Kasumi-1 (cell line): Measurements from ENCODE around the gene NUP93.
"Not testable (repeated sequence)": the region's sequence is repeated elsewhere in the genome, so short reads cannot be mapped to it uniquely, and the experiment has no call there.

Experiments used
- DNase-seq, 2 experiments: peaks; one replicate each; lab custom pipeline; 2025; lab: John Stamatoyannopoulos, UW

The NUP93 gene

GRCh38 chr16:56709443-56710040, 20.4 kb upstream of the NUP93 start:
- no peak for DNase-seq

- DNase-seq: no peak
Observed at GRCh38 chr16:56710181-56710737, 19.7 kb upstream of the NUP93 start.

DNA sequence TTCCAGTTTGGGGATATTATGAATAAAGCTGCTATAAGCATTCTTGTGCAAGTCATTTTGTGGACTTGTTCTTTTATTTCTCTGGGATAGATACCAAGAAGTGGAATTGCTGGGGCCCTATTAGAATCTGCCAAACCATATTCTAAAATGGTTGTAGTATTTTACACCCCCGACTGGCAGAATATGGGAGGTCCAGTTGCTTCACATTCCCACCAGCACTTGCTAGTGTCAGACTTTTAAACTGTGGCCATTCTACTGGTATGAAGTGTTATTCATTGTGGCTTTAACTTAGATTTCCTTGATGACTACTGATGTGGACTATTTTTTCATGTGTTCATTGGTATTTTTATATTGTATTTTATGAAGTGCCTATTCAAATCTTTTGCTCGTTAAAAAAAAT, 18.1 kb upstream of the NUP93 start:
- no peak for DNase-seq

- DNase-seq: no peak
Observed at GRCh38 chr16:56713794-56714193, 16.1 kb upstream of the NUP93 start.

DNA sequence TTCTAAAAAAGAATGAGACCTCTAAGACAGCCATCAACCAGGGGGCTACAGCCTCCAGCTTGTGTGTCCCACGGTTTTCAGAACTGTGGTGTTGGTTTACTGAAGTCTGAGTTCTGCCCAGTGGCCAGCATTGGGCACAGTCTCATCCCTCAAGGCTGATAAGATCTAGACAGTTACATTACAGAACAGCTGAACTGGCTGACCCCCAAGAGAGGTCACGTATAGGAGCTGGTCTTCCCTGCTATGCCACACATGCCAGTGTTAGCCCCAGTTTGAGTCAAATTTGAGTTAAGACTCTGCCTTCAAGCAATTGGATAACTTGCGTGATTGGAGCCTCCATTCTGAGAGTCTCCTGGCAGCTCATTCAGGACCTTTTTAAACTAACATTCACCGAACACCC, 14.8 kb upstream of the NUP93 start:
- no peak for DNase-seq

DNA sequence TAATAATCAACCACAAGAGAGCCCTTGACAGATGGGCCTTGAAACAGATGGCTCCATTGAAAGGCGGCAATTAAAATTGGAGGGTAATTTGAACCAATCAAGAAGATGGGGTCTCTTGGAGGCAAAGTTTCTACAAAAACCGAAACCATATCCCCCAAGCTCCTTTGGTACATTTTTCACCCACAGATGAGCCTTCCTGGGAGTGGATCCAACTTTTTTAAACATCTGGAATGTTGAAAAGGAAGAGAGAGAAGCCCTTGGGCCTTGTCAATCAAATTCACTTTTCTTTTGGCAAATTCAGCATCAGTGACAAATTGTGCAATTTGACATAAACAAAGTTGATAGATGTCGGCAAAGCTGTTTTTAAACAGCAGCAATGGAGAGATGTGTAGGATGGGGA, 13.2 kb upstream of the NUP93 start:
- no peak for DNase-seq

DNA sequence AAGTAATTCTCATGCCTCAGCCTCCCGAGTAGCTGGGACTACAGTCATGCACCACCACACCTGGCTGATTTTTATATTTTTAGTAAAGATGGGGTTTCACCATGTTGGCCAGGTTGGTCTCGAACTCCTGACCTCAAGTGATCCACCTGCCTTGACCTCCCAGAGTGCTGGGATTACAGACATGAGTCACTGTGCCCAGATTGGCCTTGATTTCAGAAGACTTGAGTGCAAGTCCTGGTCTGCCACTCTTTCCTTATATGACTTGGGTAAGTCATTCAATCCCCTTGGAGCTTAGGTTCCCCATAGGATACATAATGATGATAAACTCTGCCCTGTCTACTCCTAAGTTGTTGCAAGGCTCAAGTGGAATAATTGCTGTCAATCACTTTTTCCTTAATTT, 12.4 kb upstream of the NUP93 start:
- not testable (repeated sequence) for DNase-seq

GRCh38 chr16:56722200-56722842, 7.6 kb upstream of the NUP93 start:
- no peak for DNase-seq

- DNase-seq: no peak
Observed at GRCh38 chr16:56724191-56724590, 5.7 kb upstream of the NUP93 start.

GRCh38 chr16:56726283-56726682, 3.6 kb upstream of the NUP93 start:
- DNase-seq: no peak

GRCh38 chr16:56726926-56727325, 3.0 kb upstream of the NUP93 start:
- DNase-seq: no peak

DNA sequence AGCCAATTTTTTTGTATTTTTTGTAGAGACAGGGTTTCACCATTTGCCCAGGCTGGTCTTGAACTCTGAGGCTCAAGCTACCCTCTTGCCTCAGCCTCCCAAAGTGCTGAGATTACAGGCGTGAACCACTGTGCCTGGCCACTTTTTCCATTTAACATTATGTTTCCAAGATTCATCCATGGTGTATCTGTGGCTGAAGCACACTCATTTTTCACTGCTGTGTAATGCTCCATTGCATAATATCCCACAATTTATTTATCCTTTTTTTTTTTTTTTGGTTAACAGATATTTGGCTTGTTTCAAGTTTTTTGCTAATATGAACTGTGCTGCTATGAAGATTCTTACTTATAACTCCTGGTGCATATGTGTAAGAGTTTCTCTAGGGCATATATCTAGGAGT, 1.9 kb upstream of the NUP93 start:
- no peak for DNase-seq

DNA sequence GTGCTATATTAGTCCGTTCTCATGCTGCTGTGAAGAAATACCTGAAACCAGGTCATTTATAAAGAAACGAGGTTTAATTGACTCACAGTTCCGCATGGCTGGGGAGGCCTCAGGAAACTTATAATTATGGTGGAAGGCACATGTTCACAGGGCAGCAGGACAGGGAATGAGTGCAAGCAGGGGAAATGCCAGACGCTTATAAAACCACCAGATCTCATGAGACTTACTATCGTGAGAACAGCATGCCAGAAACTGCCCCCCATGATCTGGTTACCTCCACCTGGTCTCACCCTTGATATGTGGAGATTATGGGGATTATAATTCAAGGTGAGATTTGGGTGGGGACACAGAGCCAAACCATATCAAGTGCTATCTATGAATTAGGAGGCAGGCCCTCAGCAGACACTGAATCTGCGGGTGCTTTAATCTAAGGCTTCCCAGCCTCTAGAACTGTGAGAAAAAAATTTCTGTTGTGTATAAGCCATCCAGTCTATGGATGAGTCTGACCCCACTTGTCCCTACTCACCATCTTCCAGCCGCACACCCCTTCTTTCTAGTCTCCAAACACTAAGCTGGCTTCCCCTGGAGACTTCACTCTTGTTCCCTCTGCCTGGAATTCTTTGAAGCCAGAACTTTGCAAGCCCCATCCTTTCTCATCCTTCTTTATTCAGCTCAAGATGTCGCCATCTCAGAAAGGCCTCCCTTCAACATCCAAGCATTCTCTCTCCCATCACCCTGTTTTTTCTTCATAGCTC, 772 bp upstream of the NUP93 start:
- peak; percentile 27 to 67 for DNase-seq

- DNase-seq: no peak
Observed at GRCh38 chr16:56732366-56732765, 2.4 kb downstream of the NUP93 start.

DNA sequence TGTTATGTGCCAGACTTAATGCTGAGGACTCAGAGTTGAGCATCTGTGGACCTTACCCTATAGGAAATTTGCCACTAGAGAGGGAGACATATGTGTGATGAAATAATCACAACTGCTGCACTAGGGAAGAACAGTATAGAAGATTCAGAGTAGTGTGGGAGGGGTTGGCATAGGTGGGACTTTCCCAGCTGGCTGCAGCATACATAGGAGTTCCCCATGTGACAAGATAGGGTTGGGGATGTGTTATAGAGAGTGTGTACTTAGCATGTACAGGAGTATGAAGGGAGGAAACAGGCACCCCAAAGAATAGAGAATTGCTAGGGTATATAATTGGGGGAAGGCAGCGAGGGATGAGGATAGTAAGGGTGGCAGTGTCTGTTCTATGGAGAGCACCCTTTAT, 2.9 kb downstream of the NUP93 start:
- DNase-seq: no peak

DNA sequence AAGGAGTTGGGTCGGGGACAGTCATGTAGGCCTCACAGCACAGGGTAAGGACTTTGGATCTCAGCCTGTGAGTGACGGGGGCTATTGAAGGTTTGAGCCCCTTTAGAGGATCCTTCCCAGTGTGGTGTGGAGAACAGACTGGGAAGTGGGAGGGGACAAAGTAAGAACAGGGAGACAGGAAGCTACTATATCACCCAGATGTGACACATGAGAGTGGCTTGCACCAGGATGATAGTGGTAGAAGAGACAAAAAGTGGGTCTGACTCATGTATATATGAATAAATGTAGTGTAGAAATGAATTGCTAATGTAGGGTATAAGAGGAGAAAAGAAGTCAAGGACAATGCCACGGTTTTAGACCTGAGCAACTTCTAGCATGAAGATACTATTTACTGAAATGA, 4.5 kb downstream of the NUP93 start:
- DNase-seq: peak in 1 of 2 experiments; percentile 7

GRCh38 chr16:56736476-56736875, 6.5 kb downstream of the NUP93 start:
- no peak for DNase-seq

DNA sequence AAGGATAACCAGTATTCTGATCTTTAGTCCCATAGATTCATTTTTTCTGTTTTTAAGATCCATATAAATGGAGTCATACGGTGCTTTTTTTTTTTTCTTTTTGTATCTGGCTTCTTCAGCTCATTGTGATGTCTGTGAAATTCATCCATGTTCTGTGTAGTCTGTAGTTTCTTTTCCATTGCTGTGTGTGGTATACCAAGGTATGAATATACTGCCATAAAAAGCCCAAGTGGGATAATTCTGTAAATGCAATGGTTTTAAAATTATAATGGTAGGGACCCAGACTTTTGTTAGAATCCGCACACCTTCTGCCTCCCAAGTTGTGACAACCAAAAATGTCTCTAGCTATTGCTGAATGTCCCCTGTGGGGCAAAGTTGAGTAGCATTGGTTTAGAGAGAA, 7.6 kb downstream of the NUP93 start:
- DNase-seq: no peak

DNA sequence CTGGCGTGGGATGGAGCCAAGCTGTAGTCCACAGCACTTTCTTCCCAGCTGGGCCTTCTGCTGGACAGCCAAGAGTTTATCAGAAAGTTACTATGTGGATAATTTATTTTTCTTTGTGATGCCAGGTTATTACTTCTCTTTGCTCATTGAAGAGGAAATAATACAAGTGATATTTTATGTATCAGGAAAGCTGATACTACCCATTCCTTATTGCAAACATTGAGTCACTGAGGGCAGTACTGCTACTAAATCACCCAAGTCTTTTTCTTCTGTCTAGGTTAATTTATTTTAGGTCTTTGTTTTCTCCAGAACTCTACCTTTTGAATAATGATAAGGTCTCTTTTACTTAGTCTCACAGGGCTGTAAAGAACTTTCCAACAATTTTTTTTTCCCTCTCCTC, 8.3 kb downstream of the NUP93 start:
- no peak for DNase-seq

GRCh38 chr16:56739378-56739777, 9.4 kb downstream of the NUP93 start:
- not testable (repeated sequence) for DNase-seq

DNA sequence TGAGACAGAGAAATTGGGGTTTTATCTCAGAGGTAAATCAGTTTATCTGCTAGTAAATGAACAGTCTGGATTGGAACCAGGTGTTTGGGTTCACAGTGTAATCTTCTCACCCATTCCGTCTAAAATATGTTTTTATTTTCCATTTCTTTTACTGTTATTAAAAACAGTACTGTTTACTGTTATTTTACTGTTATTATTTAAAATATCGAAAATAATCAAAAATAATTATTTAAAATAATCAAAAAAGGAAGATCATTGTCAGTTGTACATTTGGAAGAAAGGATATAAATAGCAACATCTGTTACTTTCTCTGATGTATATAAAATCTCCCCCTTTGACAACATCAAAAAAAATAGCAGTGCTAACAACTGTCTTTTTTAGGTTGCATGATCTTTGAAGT, 11.5 kb downstream of the NUP93 start:
- no peak for DNase-seq

- DNase-seq: no peak
Observed at GRCh38 chr16:56742030-56742984, 12.4 kb downstream of the NUP93 start.
